ENCODE measurements around the gene NSD1. TPM values are rescaled to one million over a fixed set of nuclear protein-coding genes. Genes with fewer than 3 reads are reported as not detected.
A peak's percentile ranks its signal among the peaks of the same experiment; 100 is the strongest.

NSD1 gene
- total RNA-seq, 4 donors from 2014 or later: 46.4 to 112 (median 50.1) TPM

- peak in 1 of 3 donors; percentile 42 for DNase-seq
Observed at GRCh38 chr5:177128551-177128981, 5.0 kb upstream of the NSD1 start.

GRCh38 chr5:177130211-177131018 lies 3.2 kb upstream of the NSD1 start:
- H3K4me1 ChIP-seq: peaks cover 6 to 18% (median 11%) of the 10 kb centered on the region in 4 donors
- TF ChIP-seq CTCF (IDR thresholded peaks at IDR 0.05) (no peak), POLR2A (IDR thresholded peaks at IDR 0.05) (no peak)
- no peaks in the 10 kb centered on the region for H3K27me3 ChIP-seq
- no peaks in the 10 kb centered on the region for H3K9me3 ChIP-seq
- peak in 1 of 3 donors; percentile 41 for DNase-seq
- no peak overlapping the region for H3K4me3 ChIP-seq
- H3K27ac ChIP-seq: no peak overlapping the region
- H3K36me3 ChIP-seq: peaks cover 0 to 3% (median 0%) of the 10 kb centered on the region in 3 donors

More at GRCh38 chr5:177128551-177128981, 5.0 kb upstream of the NSD1 start:
- Histone ChIP-seq H3K9me3 (no peaks in the 10 kb centered on the region), H3K4me1 (peaks cover 0 to 8% (median 5%) of the 10 kb centered on the region in 4 donors), H3K27ac (no peak overlapping the region), H3K36me3 (no peaks in the 10 kb centered on the region), H3K4me3 (no peak overlapping the region), H3K27me3 (no peaks in the 10 kb centered on the region)
- TF ChIP-seq POLR2A (IDR thresholded peaks at IDR 0.05) (no peak), CTCF (IDR thresholded peaks at IDR 0.05) (no peak)

GRCh38 chr5:177131019-177131320 lies 2.6 kb upstream of the NSD1 start:
- H3K36me3 ChIP-seq: peaks cover 0 to 8% (median 0%) of the 10 kb centered on the region in 3 donors
- H3K27me3 ChIP-seq: no peaks in the 10 kb centered on the region
- no peak overlapping the region for H3K27ac ChIP-seq
- no peak overlapping the region for H3K4me3 ChIP-seq
- H3K4me1 ChIP-seq: peaks cover 8 to 23% (median 15%) of the 10 kb centered on the region in 4 donors
- TF ChIP-seq POLR2A (IDR thresholded peaks at IDR 0.05): no peak
- TF ChIP-seq CTCF (IDR thresholded peaks at IDR 0.05): no peak
- no peaks in the 10 kb centered on the region for H3K9me3 ChIP-seq
- DNase-seq: peak in 1 of 3 donors; percentile 8

- H3K36me3 ChIP-seq: peaks cover 0 to 13% (median 0%) of the 10 kb centered on the region in 3 donors
- H3K27ac ChIP-seq: peak overlapping the region; percentile 86 to 94 (median 92)
- H3K4me3 ChIP-seq: no peak overlapping the region
- H3K9me3 ChIP-seq: no peaks in the 10 kb centered on the region
- DNase-seq: peak in 1 of 3 donors; percentile 52
- TF ChIP-seq CTCF (IDR thresholded peaks at IDR 0.05): no peak
- TF ChIP-seq POLR2A (IDR thresholded peaks at IDR 0.05): no peak
- peaks cover 8 to 26% (median 18%) of the 10 kb centered on the region in 4 donors for H3K4me1 ChIP-seq
- H3K27me3 ChIP-seq: no peaks in the 10 kb centered on the region
Observed at GRCh38 chr5:177131352-177132135, 2.0 kb upstream of the NSD1 start.

- H3K27ac ChIP-seq: peak overlapping the region; percentile 86 to 94 (median 92)
- H3K36me3 ChIP-seq: peaks cover 0 to 15% (median 0%) of the 10 kb centered on the region in 3 donors
- H3K4me1 ChIP-seq: peaks cover 8 to 35% (median 23%) of the 10 kb centered on the region in 4 donors
- TF ChIP-seq POLR2A (IDR thresholded peaks at IDR 0.05) (no peak), CTCF (IDR thresholded peaks at IDR 0.05) (no peak)
- H3K4me3 ChIP-seq: peak overlapping the region; percentile 70 to 89 (median 77)
- H3K9me3 ChIP-seq: no peaks in the 10 kb centered on the region
- H3K27me3 ChIP-seq: no peaks in the 10 kb centered on the region
- DNase-seq: peak; percentile 34 to 66 (median 51)
Observed at GRCh38 chr5:177132136-177133095, 1.2 kb upstream of the NSD1 start.
